HG03558 (cell line): ENCODE measurements around the gene LITAF.
"Not testable (repeated sequence)": the region's sequence is repeated elsewhere in the genome, so short reads cannot be mapped to it uniquely, and the experiment has no call there.

Experiments used
- ATAC-seq: cut with Tn5 transposase; IDR thresholded peaks from one replicate; pipeline ENCODE4 v1.9.1; 2021; ENCODE audit warnings: moderate number of reproducible peaks; ENCODE audit not compliant: unreplicated experiment; ENCODE audit errors: extremely low read depth

LITAF gene

GRCh38 chr16:11581678-11582077 lies 5.0 kb downstream of the LITAF start:
- ATAC-seq, result no peak

- ATAC-seq, result no peak
These were observed 6.2 kb downstream of the LITAF start for GRCh38 chr16:11580451-11581086.

GRCh38 chr16:11577290-11577660 lies 9.4 kb downstream of the LITAF start:
- ATAC-seq, result not testable (repeated sequence)

- ATAC-seq, result peak; percentile 37
These were observed 10.1 kb downstream of the LITAF start for GRCh38 chr16:11576427-11577289.

- no peak for ATAC-seq
These were observed 11.5 kb downstream of the LITAF start for GRCh38 chr16:11575223-11575589.

GRCh38 chr16:11572301-11572995 lies 14.3 kb downstream of the LITAF start:
- ATAC-seq, result no peak

- no peak for ATAC-seq
These were observed 15.2 kb downstream of the LITAF start for GRCh38 chr16:11571549-11571948.

- no peak for ATAC-seq
These were observed 15.9 kb downstream of the LITAF start for GRCh38 chr16:11570806-11571205.

- ATAC-seq, result no peak
These were observed 16.5 kb downstream of the LITAF start for GRCh38 chr16:11570258-11570657.

GRCh38 chr16:11566398-11566797 lies 20.3 kb downstream of the LITAF start:
- ATAC-seq, result no peak

- ATAC-seq, result no peak
These were observed 21.1 kb downstream of the LITAF start for GRCh38 chr16:11565665-11566064.

GRCh38 chr16:11564046-11564926 lies 22.4 kb downstream of the LITAF start:
- ATAC-seq, result no peak

- ATAC-seq, result no peak
These were observed 23.2 kb downstream of the LITAF start for GRCh38 chr16:11563493-11564040.

GRCh38 chr16:11562941-11563340 lies 23.8 kb downstream of the LITAF start:
- no peak for ATAC-seq

GRCh38 chr16:11562411-11562810 lies 24.3 kb downstream of the LITAF start:
- ATAC-seq, result no peak

GRCh38 chr16:11561856-11562255 lies 24.9 kb downstream of the LITAF start:
- no peak for ATAC-seq

- ATAC-seq, result no peak
These were observed 25.3 kb downstream of the LITAF start for GRCh38 chr16:11561454-11561805.

GRCh38 chr16:11560701-11561453 lies 25.8 kb downstream of the LITAF start:
- ATAC-seq, result no peak

GRCh38 chr16:11558308-11558823 lies 28.4 kb downstream of the LITAF start:
- ATAC-seq, result not testable (repeated sequence)
